Caco-2 (cell line): ENCODE measurements around the gene PDZD2. TPM values are rescaled to one million over a fixed set of nuclear protein-coding genes. Genes with fewer than 3 reads are reported as not detected.

Experiments
- Bru-seq: library from RNA; stranded (reverse); fragments of 400-500 nt; gene quantifications from one replicate; lab custom pipeline; 2021; lab: Mats Ljungman, UMichigan
- BruChase-seq, 2 experiments: library from RNA; stranded (reverse); fragments of 400-500 nt; gene quantifications; one replicate each; lab custom pipeline; 2021; lab: Mats Ljungman, UMichigan
- BruUV-seq: library from RNA; stranded (reverse); fragments of 400-500 nt; replicated peaks from 2 replicates; lab custom pipeline; 2021; lab: Mats Ljungman, UMichigan
- CTCF ChIA-PET: fragments of 300-600 bp; sonication (Branson Sonifier 250); formaldehyde crosslinking; loops from one replicate; lab custom pipeline; 2022; ENCODE audit warnings: antibody characterized with exemption; lab: Charles Lee
- POLR2A ChIA-PET: fragments of 300-600 bp; sonication (Branson Sonifier 250); formaldehyde crosslinking; loops from one replicate; lab custom pipeline; 2022; ENCODE audit warnings: antibody characterized with exemption; lab: Charles Lee
- DNase-seq, 2 experiments: peaks; one replicate each; pipeline versions ENCODE4 v3.0.0 to v3.0.0-alpha.2; 2020 to 2022
- H3K27me3 ChIP-seq: replicated peaks from 2 replicates; pipeline ENCODE4 v1.6.0; 2011; ENCODE audit warnings: low read length; ENCODE audit not compliant: control insufficient read depth, insufficient read depth
- H3K36me3 ChIP-seq: 2 replicates; pipeline ENCODE4 v1.5.1; 2011; ENCODE audit warnings: low read length; ENCODE audit not compliant: control insufficient read depth, insufficient read depth
- H3K4me1 ChIP-seq: fragments of 250-450 bp; sonication (Bioruptor Pico); 2 replicates; pipeline ENCODE4 v1.5.1; 2020; ENCODE audit warnings: mild to moderate bottlenecking
- H3K4me3 ChIP-seq: 2 replicates; pipeline ENCODE4 v1.5.1; 2011; ENCODE audit warnings: low read depth, mild to moderate bottlenecking, control low read depth, low read length
- H3K9me3 ChIP-seq: fragments of 250-450 bp; sonication (Bioruptor Pico); 2 replicates; pipeline ENCODE4 v1.5.1; 2020; ENCODE audit warnings: mild to moderate bottlenecking, moderate library complexity
- H3K27ac Mint-ChIP-seq: one replicate; pipeline ENCODE4 v1.8.0; 2022; ENCODE audit warnings: mixed read lengths; ENCODE audit not compliant: unreplicated experiment
- H3K27me3 Mint-ChIP-seq: one replicate; pipeline ENCODE4 v1.8.0; 2022; ENCODE audit warnings: mixed read lengths; ENCODE audit not compliant: insufficient read depth, unreplicated experiment
- H3K36me3 Mint-ChIP-seq: one replicate; pipeline ENCODE4 v1.8.0; 2022; ENCODE audit warnings: mild to moderate bottlenecking, mixed read lengths; ENCODE audit not compliant: insufficient read depth, unreplicated experiment
- H3K4me1 Mint-ChIP-seq: one replicate; pipeline ENCODE4 v1.8.0; 2022; ENCODE audit warnings: low read depth, mixed read lengths; ENCODE audit not compliant: unreplicated experiment
- H3K4me3 Mint-ChIP-seq: one replicate; pipeline ENCODE4 v1.8.0; 2022; ENCODE audit warnings: mild to moderate bottlenecking, moderate library complexity, mixed read lengths; ENCODE audit not compliant: unreplicated experiment
- H3K9me3 Mint-ChIP-seq: one replicate; pipeline ENCODE4 v1.8.0; 2022; ENCODE audit warnings: mixed read lengths; ENCODE audit not compliant: unreplicated experiment
- CTCF ChIP-seq, 2 experiments: fragments of 200-600 bp in 1 of 2; IDR thresholded peaks; 1 replicate in 1 of 2; 2 replicates in 1 of 2; pipeline versions ENCODE4 v1.5.1 to v1.8.0; 2011 to 2022; ENCODE audit warnings: antibody characterized with exemption in 1 of 2, control low read depth in 1 of 2, inconsistent platforms in 1 of 2, low read depth in 1 of 2, low read length in 1 of 2, mild to moderate bottlenecking in 1 of 2, moderate library complexity in 1 of 2; ENCODE audit not compliant: insufficient read depth in 1 of 2, severe bottlenecking in 1 of 2, unreplicated experiment in 1 of 2
- intact Hi-C: fragments of 100-400 bp; cut with micrococcal nuclease; formaldehyde crosslinking; loops from one replicate; pipeline ENCODE4 v1.10.0; 2022; ENCODE audit not compliant: unreplicated experiment
- long read RNA-seq: library from polyadenylated mRNA; stranded (forward); transcript quantifications from one replicate; pipeline ENCODE4 v2.0.0, GENCODE V29; 2022
- total RNA-seq: library from RNA; stranded (reverse); gene quantifications from 2 replicates; pipeline ENCODE4 v1.2.3, GENCODE V29; 2022

Gene PDZD2
- total RNA-seq: 0.16 and 0.91 TPM in 2 replicates
- percentile 16 among the genes with signal in this experiment for Bru-seq, nascent RNA
- percentile 11 among the genes with signal in this experiment for BruChase-seq, experiment 1, labeled RNA remaining after a 2-hour chase
- percentile 12 among the genes with signal in this experiment for BruChase-seq, experiment 2, labeled RNA remaining after a 6-hour chase
- long read RNA-seq, partial matches to known transcripts: 0 of 6 reads
- long read RNA-seq, other reads (novel, unspliced or antisense): 6 of 6 reads

DNA sequence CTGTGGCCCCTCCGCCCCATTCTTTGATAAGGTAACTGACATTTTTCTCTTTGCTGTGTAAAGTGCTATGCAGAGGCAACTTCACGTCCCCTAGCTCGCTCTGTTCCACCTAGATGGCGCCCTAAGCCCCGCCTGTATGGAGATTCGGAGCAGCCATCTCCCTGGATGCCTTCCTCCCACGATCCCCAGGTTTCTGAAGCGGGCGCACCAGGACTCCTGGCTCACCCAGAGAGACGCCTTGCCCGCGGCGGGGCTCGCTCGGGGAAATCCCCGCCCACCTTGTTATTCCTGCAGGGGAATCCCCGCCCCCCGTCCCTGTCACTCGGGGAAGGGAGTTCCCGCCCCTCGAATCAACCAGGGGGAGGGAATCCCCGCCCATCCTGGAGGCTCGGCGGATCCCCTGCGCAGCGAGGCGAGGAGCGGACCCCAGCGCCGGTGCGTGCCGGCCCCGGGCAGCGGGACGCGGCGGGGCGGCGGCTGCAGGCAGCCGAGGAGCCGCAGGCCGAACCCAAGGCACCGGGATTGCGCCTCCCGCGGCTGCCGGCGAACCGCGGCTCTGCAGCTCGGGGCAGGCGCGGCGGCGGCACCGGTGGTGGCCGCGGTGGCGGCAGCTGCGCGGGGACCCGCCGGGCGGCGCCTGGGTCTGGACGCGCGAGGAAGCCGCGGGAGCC is at the start of gene PDZD2:
Gene PDZD2, plus strand, starts transcription at position 384 of the 671 bp plus-strand sequence.
- H3K4me3 Mint-ChIP-seq: peak within 1 kb of the TSS; percentile 74
- no TSS peak for BruUV-seq
- H3K36me3 ChIP-seq: no peaks in the 10 kb centered on the region
- intact Hi-C loops: loop anchor here (1.0 kb wide), 1 partner anchor 170 kb away; no protein-coding TSS in a partner anchor
- peak within 1 kb of the TSS; percentile 13 for H3K27ac Mint-ChIP-seq
- H3K4me3 ChIP-seq: peak within 1 kb of the TSS; percentile 54
- ChIA-PET POLR2A (no interaction called here), CTCF (interaction anchor here (0.5 to 1.6 kb wide), 5 partner anchors 47 to 186 kb away, joined by 3 to 7 read pairs (median 3); partner anchors contain the start of genes C5orf22 and DROSHA)
- no peaks in the 10 kb centered on the region for H3K9me3 Mint-ChIP-seq
- DNase-seq: peak; percentile 84 to 85
- H3K27me3 ChIP-seq: no peaks in the 10 kb centered on the region; the same call in 1 of the 2 replicates
- H3K27me3 Mint-ChIP-seq: peaks cover 10% of the 10 kb centered on the region
- peak in 1 of 2 experiments; percentile 64 for TF ChIP-seq CTCF (IDR thresholded peaks at IDR 0.05; ENCODE audit: insufficient read depth in 1 of 2, low read depth in 1 of 2, low read length in 1 of 2, severe bottlenecking in 1 of 2, unreplicated experiment in 1 of 2)
- H3K9me3 ChIP-seq: no peaks in the 10 kb centered on the region
- H3K4me1 ChIP-seq: peaks cover 6% of the 10 kb centered on the region; the same call in 1 of the 2 replicates
- H3K4me1 Mint-ChIP-seq: peaks cover 6% of the 10 kb centered on the region
- H3K36me3 Mint-ChIP-seq: no peaks in the 10 kb centered on the region

DNA sequence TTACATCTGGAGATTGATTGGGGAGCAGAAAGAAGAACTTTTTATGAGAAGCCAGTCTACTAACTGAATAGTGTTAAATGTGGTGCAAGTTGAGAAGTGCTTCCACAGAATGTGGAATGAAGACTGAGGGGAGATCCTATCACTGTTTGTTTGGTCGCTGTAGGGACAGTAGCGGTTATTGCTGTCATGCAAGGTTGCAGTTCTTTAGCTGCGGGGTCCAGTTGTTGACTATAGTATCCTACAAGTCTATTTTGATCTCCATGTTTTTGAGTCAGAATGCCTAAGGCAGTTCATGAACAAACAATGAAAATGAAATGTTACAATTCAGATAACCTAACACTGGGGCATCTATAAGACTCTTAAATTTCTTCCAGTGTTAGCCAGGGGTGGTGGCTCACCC is 45.3 kb upstream of the PDZD2 start:
- no TSS peak for BruUV-seq
- POLR2A ChIA-PET: no interaction called here
- Mint-ChIP-seq H3K27me3 (peaks cover 19% of the 10 kb centered on the region), H3K4me1 (no peaks in the 10 kb centered on the region), H3K27ac (no peak overlapping the region), H3K9me3 (no peaks in the 10 kb centered on the region), H3K4me3 (no peak overlapping the region), H3K36me3 (no peaks in the 10 kb centered on the region)
- Histone ChIP-seq H3K27me3 (no peaks in the 10 kb centered on the region), H3K36me3 (no peaks in the 10 kb centered on the region), H3K4me1 (no peaks in the 10 kb centered on the region), H3K4me3 (no peak overlapping the region), H3K9me3 (no peaks in the 10 kb centered on the region)
- no peak for TF ChIP-seq CTCF (IDR thresholded peaks at IDR 0.05; ENCODE audit: insufficient read depth in 1 of 2, low read depth in 1 of 2, low read length in 1 of 2, severe bottlenecking in 1 of 2, unreplicated experiment in 1 of 2)
- CTCF ChIA-PET: interaction anchor here (0.6 kb wide), 1 partner anchor 72 kb away, joined by 3 read pairs; no protein-coding TSS in a partner anchor
- intact Hi-C loops: no loop called here
- no peak for DNase-seq

GRCh38 chr5:31596354-31596753 is 42.6 kb upstream of the PDZD2 start:
- Histone ChIP-seq H3K4me3 (no peak overlapping the region), H3K9me3 (no peaks in the 10 kb centered on the region), H3K36me3 (no peaks in the 10 kb centered on the region), H3K27me3 (no peaks in the 10 kb centered on the region), H3K4me1 (no peaks in the 10 kb centered on the region)
- Mint-ChIP-seq H3K27ac (no peak overlapping the region), H3K4me3 (no peak overlapping the region), H3K9me3 (no peaks in the 10 kb centered on the region), H3K36me3 (no peaks in the 10 kb centered on the region), H3K27me3 (peaks cover 17% of the 10 kb centered on the region), H3K4me1 (no peaks in the 10 kb centered on the region)
- intact Hi-C loops: no loop called here
- POLR2A ChIA-PET: no interaction called here
- no TSS peak for BruUV-seq
- no peak for TF ChIP-seq CTCF (IDR thresholded peaks at IDR 0.05; ENCODE audit: insufficient read depth in 1 of 2, low read depth in 1 of 2, low read length in 1 of 2, severe bottlenecking in 1 of 2, unreplicated experiment in 1 of 2)
- CTCF ChIA-PET: no interaction called here
- no peak for DNase-seq
